HUES6 (cell line): ENCODE measurements around the gene IL27RA.

Experiments used
- H3K27ac ChIP-seq: 2 replicates; pipeline ENCODE4 v1.7.0; 2013; ENCODE audit warnings: low read depth, mild to moderate bottlenecking, low read length, inconsistent platforms
- H3K27me3 ChIP-seq: 2 replicates; pipeline ENCODE4 v1.6.1; 2013; ENCODE audit warnings: low read length; ENCODE audit not compliant: control insufficient read depth, insufficient read depth
- H3K36me3 ChIP-seq: 2 replicates; pipeline ENCODE4 v1.6.1; 2013; ENCODE audit warnings: low read length; ENCODE audit not compliant: control insufficient read depth, insufficient read depth
- H3K4me1 ChIP-seq: 2 replicates; pipeline ENCODE4 v1.6.1; 2013; ENCODE audit warnings: low read length; ENCODE audit not compliant: control insufficient read depth, insufficient read depth
- H3K4me3 ChIP-seq: 2 replicates; pipeline ENCODE4 v1.5.1; 2013; ENCODE audit warnings: low read depth, low read length
- H3K9ac ChIP-seq: one replicate; pipeline ENCODE4 v1.6.1; 2013; ENCODE audit warnings: mild to moderate bottlenecking, low read length
- H3K9me3 ChIP-seq: 2 replicates; pipeline ENCODE4 v1.6.1; 2013; ENCODE audit warnings: low read depth, low read length; ENCODE audit not compliant: control insufficient read depth, insufficient read depth

Gene IL27RA

DNA sequence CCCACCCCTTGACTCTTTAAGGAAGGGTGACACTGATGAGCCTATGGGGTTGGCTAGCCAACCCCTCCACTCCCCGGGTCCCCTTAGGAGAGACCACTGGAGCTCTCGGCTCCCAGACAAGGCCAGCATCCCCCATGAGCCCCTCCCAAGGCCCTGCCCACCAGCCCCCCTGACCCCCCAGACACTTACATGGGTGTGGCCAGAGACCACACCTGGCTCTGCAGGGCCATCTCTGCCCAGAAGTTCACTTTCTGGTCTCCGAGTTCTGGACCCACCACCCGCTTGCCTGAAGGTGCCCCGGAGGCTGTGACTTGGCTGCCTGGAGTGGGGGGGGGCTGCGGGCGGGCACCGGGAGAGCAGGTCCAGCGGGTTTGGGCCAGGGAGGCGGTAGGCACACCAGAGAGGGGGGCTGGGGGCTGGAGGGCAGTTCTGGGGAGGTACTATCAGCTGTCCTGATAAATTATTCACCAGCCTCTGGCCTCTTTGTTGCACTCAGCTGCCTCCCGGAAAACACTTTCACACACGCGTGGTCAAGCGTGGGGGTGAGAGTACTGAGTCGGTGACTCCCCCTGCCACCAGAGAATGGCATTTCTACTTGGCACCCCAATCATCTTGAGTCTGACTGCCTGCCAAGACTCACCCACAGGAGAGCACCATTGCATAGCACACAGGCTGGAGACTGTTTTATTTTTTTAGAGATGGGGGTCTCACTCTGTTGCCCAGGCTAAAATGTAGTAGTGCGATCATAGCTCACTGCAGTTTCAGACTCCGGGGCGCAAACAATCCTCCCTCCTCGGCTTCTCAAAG lies 30.4 kb downstream of the IL27RA start, which contains the start of gene PALM3:
Gene PALM3 (minus strand): TSS at position 326 of the 807 bp plus-strand sequence. CDS start 96 bp downstream, at position 230.
- no peaks in the 10 kb centered on the region for H3K36me3 ChIP-seq
- H3K27ac ChIP-seq = no peak within 1 kb of the TSS
- H3K27me3 ChIP-seq = peaks cover 22% of the 10 kb centered on the region
- peaks cover 5% of the 10 kb centered on the region; the same call in 1 of the 2 replicates for H3K4me1 ChIP-seq
- H3K4me3 ChIP-seq = no peak within 1 kb of the TSS
- no peak within 1 kb of the TSS for H3K9ac ChIP-seq
- no peaks in the 10 kb centered on the region for H3K9me3 ChIP-seq

GRCh38 chr19:14062558-14062855 lies 30.9 kb downstream of the IL27RA start:
- Histone ChIP-seq H3K4me1 (peaks cover 5% of the 10 kb centered on the region; the same call in 1 of the 2 replicates), H3K4me3 (no peak overlapping the region), H3K36me3 (no peaks in the 10 kb centered on the region), H3K27ac (no peak overlapping the region), H3K9ac (no peak overlapping the region), H3K27me3 (peaks cover 22% of the 10 kb centered on the region), H3K9me3 (no peaks in the 10 kb centered on the region)

DNA sequence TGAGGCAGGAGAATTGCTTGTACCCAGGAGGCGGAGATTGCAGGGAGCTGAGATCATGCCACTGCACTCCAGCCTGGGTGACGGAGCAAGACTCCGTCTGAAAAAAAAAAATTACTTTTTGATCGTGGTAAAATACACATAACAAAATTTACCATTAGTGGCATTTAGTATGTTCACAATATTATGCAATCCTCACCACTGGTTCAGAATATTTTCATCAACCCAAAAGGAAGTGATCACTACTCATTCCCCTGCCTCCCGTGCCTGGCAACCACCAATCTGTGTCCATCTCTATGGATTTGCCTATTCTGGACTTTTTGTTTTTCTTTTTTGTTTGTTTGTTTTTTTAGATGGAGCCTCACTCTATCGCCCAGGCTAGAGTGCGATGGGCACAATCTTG lies 31.5 kb downstream of the IL27RA start:
- no peak overlapping the region for H3K9ac ChIP-seq
- peaks cover 19% of the 10 kb centered on the region for H3K27me3 ChIP-seq
- no peak overlapping the region for H3K4me3 ChIP-seq
- no peak overlapping the region for H3K27ac ChIP-seq
- H3K36me3 ChIP-seq = no peaks in the 10 kb centered on the region
- peaks cover 4% of the 10 kb centered on the region; the same call in 1 of the 2 replicates for H3K4me1 ChIP-seq
- no peaks in the 10 kb centered on the region for H3K9me3 ChIP-seq

DNA sequence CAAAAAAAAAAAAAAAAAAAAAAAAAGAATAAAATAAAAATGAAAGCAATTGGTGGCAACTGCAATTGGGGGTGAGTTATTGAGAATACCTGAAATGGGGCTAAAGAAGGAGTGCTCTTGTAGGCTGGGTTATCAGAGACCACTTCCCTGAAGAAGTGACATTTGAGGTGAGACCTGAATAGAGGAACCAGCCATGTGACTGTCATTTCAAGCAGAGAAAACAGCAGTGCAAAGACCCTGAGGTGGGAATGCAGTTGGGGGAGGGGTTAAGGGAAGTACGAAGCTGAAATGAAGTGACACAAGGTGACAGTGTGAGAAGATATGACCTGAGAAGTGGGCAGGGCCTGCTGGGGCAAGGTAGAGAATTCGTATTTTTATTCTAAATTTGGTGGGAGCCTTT lies 34.6 kb downstream of the IL27RA start:
- H3K4me3 ChIP-seq = no peak overlapping the region
- no peaks in the 10 kb centered on the region for H3K9me3 ChIP-seq
- no peak overlapping the region for H3K9ac ChIP-seq
- no peaks in the 10 kb centered on the region for H3K36me3 ChIP-seq
- no peak overlapping the region for H3K27ac ChIP-seq
- peaks cover 8% of the 10 kb centered on the region for H3K27me3 ChIP-seq
- no peaks in the 10 kb centered on the region for H3K4me1 ChIP-seq

DNA sequence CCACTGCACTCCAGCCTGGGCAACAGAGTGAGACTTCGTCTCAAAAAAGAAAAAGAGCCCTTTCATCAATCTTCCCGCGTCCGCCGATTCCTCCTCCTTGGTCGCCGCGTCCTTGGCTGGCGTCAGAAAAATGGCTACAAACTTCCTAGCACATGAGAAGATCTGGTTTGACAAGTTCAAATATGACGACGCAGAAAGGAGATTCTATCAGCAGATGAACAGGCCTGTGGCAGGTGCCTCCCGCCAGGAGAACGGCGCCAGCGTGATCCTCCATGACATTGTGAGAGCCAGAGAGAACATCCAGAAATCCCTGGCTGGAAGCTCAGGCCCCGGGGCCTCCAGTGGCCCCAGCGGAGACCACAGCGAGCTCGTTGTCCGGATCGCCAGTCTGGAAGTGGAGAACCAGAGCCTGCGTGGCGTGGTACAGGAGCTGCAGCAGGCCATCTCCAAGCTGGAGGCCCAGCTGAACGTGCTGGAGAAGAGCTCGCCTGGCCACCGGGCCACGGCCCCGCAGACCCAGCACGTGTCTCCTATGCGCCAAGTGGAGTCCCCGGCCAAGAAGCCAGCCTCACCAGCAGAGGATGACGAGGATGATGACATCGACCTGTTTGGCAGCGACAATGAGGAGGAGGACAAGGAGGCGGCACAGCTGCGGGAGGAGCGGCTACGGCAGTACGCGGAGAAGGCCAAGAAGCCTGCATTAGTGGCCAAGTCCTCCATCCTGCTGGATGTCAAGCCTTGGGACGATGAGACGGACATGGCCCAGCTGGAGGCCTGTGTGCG lies 38.9 kb downstream of the IL27RA start:
- no peak overlapping the region for H3K9ac ChIP-seq
- no peaks in the 10 kb centered on the region for H3K9me3 ChIP-seq
- no peak overlapping the region for H3K27ac ChIP-seq

GRCh38 chr19:14072535-14073260 lies 41.1 kb downstream of the IL27RA start, which contains the start of gene MISP3:
Gene MISP3, plus strand, starts transcription at chr19:14072786. Its CDS starts 524 bp downstream, at chr19:14073310.
- no peaks in the 10 kb centered on the region for H3K36me3 ChIP-seq
- no peak within 1 kb of the TSS for H3K27ac ChIP-seq
- H3K9me3 ChIP-seq = no peaks in the 10 kb centered on the region
- H3K9ac ChIP-seq = peak within 1 kb of the TSS; percentile 50
- H3K4me3 ChIP-seq = peak within 1 kb of the TSS; percentile 70
- peaks cover 19% of the 10 kb centered on the region; the same call in 1 of the 2 replicates for H3K4me1 ChIP-seq
- peaks cover 55% of the 10 kb centered on the region for H3K27me3 ChIP-seq

More for the DNA sequence above, 38.9 kb downstream of the IL27RA start:
- peaks cover 41% of the 10 kb centered on the region for H3K27me3 ChIP-seq
- H3K4me3 ChIP-seq = no peak overlapping the region
- peaks cover 19% of the 10 kb centered on the region; the same call in 1 of the 2 replicates for H3K4me1 ChIP-seq
- H3K36me3 ChIP-seq = no peaks in the 10 kb centered on the region

GRCh38 chr19:14073261-14073924 lies 41.8 kb downstream of the IL27RA start:
- H3K27ac ChIP-seq = no peak overlapping the region

GRCh38 chr19:14073925-14074838 lies 42.6 kb downstream of the IL27RA start:
- Histone ChIP-seq H3K9me3 (no peaks in the 10 kb centered on the region), H3K36me3 (no peaks in the 10 kb centered on the region), H3K27me3 (peaks cover 55% of the 10 kb centered on the region), H3K4me3 (peak overlapping the region; percentile 70), H3K4me1 (peaks cover 19% of the 10 kb centered on the region; the same call in 1 of the 2 replicates), H3K9ac (peak overlapping the region; percentile 50), H3K27ac (no peak overlapping the region)

More at GRCh38 chr19:14073261-14073924, 41.8 kb downstream of the IL27RA start:
- Histone ChIP-seq H3K9me3 (no peaks in the 10 kb centered on the region), H3K9ac (peak overlapping the region; percentile 50), H3K27me3 (peaks cover 55% of the 10 kb centered on the region), H3K36me3 (no peaks in the 10 kb centered on the region), H3K4me1 (peaks cover 19% of the 10 kb centered on the region; the same call in 1 of the 2 replicates), H3K4me3 (peak overlapping the region; percentile 70)

DNA sequence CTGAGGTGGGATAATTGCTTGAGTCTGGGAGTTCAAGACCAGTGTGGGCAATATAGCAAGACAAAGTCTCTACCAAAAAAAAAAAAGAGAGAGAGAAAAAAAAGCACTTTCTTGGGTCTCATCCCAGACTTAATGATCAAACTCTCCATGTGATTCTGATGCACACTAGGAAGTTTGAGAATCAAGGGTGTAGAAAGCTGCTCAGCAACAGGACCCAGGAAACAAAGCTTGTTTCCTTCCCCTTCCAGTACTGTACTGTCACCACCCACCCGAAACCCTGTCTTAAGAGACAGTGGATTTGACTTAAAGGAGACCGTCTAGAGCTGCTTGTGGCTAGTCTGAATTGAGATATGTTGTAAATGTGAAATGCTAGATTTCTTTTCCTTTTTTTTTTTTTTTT lies 46.8 kb downstream of the IL27RA start:
- H3K4me1 ChIP-seq = peaks cover 13% of the 10 kb centered on the region; the same call in 1 of the 2 replicates

More for the DNA sequence above, 46.8 kb downstream of the IL27RA start:
- Histone ChIP-seq H3K27ac (no peak overlapping the region), H3K9me3 (no peaks in the 10 kb centered on the region), H3K27me3 (peaks cover 33% of the 10 kb centered on the region), H3K9ac (no peak overlapping the region), H3K36me3 (no peaks in the 10 kb centered on the region), H3K4me3 (no peak overlapping the region)
